IPS-NIHi11 (cell line): ENCODE results near the gene MCOLN1.
"Not testable (repeated sequence)": the region's sequence is repeated elsewhere in the genome, so short reads cannot be mapped to it uniquely, and the experiment has no call there.

ENCODE experiments used
- DNase-seq: peaks from one replicate; pipeline ENCODE4 v3.0.0; 2012; ENCODE audit warnings: mixed read lengths, low spot score

Gene MCOLN1

DNA sequence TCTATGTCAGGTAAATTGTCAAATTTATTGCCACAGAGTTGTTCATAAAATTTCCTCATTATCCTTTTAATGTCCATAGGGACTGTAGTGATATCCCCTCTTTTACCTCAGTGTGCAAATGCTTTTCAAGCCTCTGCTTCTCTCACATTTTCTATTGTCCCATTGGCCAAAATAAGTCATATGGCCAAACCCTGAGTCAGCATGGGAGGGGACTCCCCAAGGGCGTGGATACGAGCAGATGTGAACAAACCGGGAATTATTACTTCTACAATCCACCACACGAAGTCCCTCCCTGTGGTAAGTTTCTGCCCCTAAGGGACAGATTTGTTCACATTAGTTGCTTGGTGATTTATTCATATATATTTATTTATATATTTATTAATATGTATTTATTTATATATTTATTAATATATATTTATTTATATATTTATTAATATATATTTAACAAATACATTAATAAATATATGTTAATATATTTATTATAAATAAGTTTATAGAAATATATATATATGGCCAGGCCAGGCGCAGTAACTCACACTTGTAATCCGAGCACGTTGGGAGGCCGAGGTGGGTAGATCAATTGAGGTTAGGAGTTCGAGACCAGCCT lies 53.1 kb downstream of the MCOLN1 start:
- DNase-seq = no peak

DNA sequence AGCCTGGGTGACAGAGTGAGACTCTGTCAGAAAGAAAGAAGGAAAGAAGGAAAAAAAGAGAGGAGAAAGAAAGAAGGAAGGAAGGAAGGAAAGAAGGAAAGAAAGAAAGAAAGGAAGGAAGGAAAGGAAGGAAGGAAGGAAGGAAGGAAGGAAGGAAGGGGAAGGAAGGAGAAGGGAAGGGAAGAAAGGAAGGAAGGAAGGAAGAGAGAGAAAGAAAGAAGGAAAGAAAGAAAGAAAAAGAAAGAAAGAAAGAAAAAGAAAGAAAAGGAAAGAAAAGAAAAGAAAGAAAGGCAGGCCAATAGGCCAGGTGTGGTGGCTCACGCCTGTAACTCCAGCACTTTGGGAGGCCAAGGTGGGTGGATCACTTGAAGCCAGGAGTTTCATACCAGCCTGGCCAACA lies 55.0 kb downstream of the MCOLN1 start:
- DNase-seq = not testable (repeated sequence)

DNA sequence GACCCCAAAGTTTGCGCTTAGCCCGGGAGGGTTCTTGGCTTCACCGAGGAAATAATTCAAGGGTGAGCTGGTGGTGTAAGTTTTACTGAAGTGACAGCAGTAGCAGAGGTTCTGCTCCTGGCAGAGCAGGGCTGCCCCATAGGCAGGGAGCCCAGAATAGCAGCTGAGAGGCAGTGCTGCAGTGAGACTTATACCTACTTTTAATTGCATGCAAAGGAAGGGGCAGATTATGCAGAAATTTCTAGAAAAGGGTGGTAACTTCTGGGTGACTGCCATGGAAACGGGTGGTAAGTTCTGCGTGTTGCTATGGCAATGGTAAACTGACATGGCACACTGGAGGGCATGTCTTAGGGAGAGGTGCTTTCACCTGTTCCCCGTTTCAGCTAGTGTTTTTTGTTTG lies 55.7 kb downstream of the MCOLN1 start:
- no peak for DNase-seq

DNA sequence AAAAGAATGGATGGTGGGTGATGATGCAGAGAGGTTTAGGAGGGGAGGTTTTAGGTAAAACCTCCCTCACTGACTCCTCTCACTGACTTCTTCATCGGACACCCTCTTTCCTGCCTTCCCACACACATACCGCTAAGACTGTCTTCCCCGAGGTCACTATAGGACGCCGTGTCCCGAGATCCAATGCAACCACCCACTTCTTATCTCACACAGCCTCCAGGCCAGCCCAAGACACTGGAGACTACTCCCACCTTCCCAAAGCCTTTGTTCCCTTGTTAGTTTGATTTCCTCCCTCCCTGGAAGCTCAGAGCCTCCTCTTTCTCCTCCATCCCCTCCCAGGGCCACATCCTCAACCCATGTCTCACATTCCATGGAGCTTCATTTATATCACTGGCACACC lies 56.8 kb downstream of the MCOLN1 start:
- no peak for DNase-seq

DNA sequence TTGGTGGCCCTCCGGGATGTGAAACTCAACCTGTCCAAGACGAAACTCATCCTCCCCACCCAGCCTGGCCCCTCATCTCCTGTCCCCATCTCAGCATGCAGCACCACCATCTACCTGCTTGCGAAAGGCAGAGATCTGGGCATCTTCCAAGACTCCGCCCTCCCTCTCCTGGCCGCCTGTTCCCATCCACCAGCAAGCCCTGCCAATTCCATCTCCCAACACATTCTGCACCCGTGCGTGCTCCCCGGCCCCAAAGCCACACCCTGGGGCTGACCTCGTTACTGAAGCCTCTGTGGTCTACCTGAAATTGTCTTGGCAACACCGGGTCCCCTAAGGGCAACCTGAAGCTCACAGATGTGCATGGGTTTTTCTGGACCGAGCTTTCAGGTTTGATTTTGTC lies 60.0 kb downstream of the MCOLN1 start:
- DNase-seq = no peak
